Renal cortical epithelial cell (primary cell): ENCODE results near the gene LRRC59. TPM values are rescaled to one million over a fixed set of nuclear protein-coding genes. Genes with fewer than 3 reads are reported as not detected.

Source experiments
- DNase-seq: peaks from one replicate; pipeline ENCODE4 v3.0.0-alpha.2; 2011; ENCODE audit warnings: low read depth
- total RNA-seq: library from RNA; depleted of rRNA; stranded (reverse); fragments of >200 nt; gene quantifications from 2 replicates; pipeline ENCODE4 v1.2.3, GENCODE V29; 2014

The LRRC59 gene
- total RNA-seq, 1 donor from 2014 or later: 141 TPM

- peak; percentile 61 for DNase-seq
These were observed 35.5 kb downstream of the LRRC59 start for GRCh38 chr17:50361561-50362480.

- DNase-seq: no peak
These were observed 36.7 kb downstream of the LRRC59 start for GRCh38 chr17:50360486-50361115.

- DNase-seq: no peak
These were observed 37.3 kb downstream of the LRRC59 start for GRCh38 chr17:50359998-50360461.

- no peak for DNase-seq
These were observed 38.2 kb downstream of the LRRC59 start for GRCh38 chr17:50359005-50359699.

- no peak for DNase-seq
These were observed 39.1 kb downstream of the LRRC59 start for GRCh38 chr17:50358177-50358576.

GRCh38 chr17:50356892-50357510 lies 40.3 kb downstream of the LRRC59 start:
- DNase-seq: no peak

GRCh38 chr17:50356418-50356817 lies 40.9 kb downstream of the LRRC59 start:
- DNase-seq: no peak

- no peak for DNase-seq
These were observed 41.5 kb downstream of the LRRC59 start for GRCh38 chr17:50355701-50356341.

- DNase-seq: no peak
These were observed 42.0 kb downstream of the LRRC59 start for GRCh38 chr17:50355336-50355700.

- DNase-seq: no peak
These were observed 42.5 kb downstream of the LRRC59 start for GRCh38 chr17:50354776-50355175.

GRCh38 chr17:50354198-50354597 lies 43.1 kb downstream of the LRRC59 start:
- no peak for DNase-seq

- no peak for DNase-seq
These were observed 43.6 kb downstream of the LRRC59 start for GRCh38 chr17:50353600-50354195.

GRCh38 chr17:50352693-50353599 lies 44.4 kb downstream of the LRRC59 start:
- DNase-seq: no peak

GRCh38 chr17:50352072-50352692 lies 45.1 kb downstream of the LRRC59 start:
- DNase-seq: no peak

GRCh38 chr17:50350733-50351132 lies 46.6 kb downstream of the LRRC59 start:
- no peak for DNase-seq

- no peak for DNase-seq
These were observed 48.1 kb downstream of the LRRC59 start for GRCh38 chr17:50349243-50349600.

- DNase-seq: peak; percentile 49
These were observed 48.6 kb downstream of the LRRC59 start for GRCh38 chr17:50348522-50349242.

GRCh38 chr17:50347894-50348291 lies 49.4 kb downstream of the LRRC59 start:
- no peak for DNase-seq
